ENCODE results near the gene CORIN. TPM values are rescaled to one million over a fixed set of nuclear protein-coding genes. Genes with fewer than 3 reads are reported as not detected.
"Not testable (repeated sequence)": the region's sequence is repeated elsewhere in the genome, so short reads cannot be mapped to it uniquely, and the experiment has no call there.

CORIN gene
- total RNA-seq, 1 experiment from 2014 or later, result 0.07 TPM

DNA sequence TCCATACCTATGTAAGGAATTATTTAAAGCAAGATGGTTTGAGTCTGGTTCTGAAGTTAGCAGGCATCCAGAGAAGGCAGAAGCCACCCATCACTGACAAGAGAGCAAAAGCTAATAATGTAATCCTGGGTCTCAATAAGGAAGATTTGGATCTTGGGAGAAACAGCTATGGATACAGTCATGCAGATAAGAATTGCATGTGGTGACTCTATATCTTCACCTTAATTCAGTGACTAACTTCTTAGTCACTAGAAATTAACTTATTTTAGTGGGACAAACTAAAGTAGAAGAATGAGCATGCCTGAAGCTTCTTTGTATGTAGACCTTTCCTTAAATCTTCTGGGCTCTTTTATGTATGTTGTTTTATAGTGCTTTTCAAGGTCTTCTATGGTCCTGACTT, 286.2 kb downstream of the CORIN start:
- Mint-ChIP-seq H3K27me3 (ENCODE audit: unreplicated experiment) (no peaks in the 10 kb centered on the region), H3K9me3 (ENCODE audit: low read depth, unreplicated experiment) (no peaks in the 10 kb centered on the region), H3K36me3 (ENCODE audit: insufficient read depth, unreplicated experiment) (peaks cover 13% of the 10 kb centered on the region), H3K4me3 (ENCODE audit: low read depth, unreplicated experiment) (no peak overlapping the region), H3K27ac (ENCODE audit: unreplicated experiment) (no peak overlapping the region), H3K4me1 (ENCODE audit: low read depth, unreplicated experiment) (peaks cover 13% of the 10 kb centered on the region)
- intact Hi-C loops (cut with micrococcal nuclease; ENCODE audit: unreplicated experiment), result loop anchor here (5.0 kb wide), 1 partner anchor 39 kb away; no protein-coding TSS in a partner anchor
- CTCF ChIA-PET, result interaction anchor here (0.9 kb wide), 1 partner anchor 338 kb away, joined by 3 read pairs; no protein-coding TSS in a partner anchor
- no peak for DNase-seq
- no TSS peak for BruUV-seq (replicated peaks)
- TF ChIP-seq, protein P1, sequence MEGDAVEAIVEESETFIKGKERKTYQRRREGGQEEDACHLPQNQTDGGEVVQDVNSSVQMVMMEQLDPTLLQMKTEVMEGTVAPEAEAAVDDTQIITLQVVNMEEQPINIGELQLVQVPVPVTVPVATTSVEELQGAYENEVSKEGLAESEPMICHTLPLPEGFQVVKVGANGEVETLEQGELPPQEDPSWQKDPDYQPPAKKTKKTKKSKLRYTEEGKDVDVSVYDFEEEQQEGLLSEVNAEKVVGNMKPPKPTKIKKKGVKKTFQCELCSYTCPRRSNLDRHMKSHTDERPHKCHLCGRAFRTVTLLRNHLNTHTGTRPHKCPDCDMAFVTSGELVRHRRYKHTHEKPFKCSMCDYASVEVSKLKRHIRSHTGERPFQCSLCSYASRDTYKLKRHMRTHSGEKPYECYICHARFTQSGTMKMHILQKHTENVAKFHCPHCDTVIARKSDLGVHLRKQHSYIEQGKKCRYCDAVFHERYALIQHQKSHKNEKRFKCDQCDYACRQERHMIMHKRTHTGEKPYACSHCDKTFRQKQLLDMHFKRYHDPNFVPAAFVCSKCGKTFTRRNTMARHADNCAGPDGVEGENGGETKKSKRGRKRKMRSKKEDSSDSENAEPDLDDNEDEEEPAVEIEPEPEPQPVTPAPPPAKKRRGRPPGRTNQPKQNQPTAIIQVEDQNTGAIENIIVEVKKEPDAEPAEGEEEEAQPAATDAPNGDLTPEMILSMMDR (IDR thresholded peaks at IDR 0.05; ENCODE audit: unreplicated experiment), result no peak

DNA sequence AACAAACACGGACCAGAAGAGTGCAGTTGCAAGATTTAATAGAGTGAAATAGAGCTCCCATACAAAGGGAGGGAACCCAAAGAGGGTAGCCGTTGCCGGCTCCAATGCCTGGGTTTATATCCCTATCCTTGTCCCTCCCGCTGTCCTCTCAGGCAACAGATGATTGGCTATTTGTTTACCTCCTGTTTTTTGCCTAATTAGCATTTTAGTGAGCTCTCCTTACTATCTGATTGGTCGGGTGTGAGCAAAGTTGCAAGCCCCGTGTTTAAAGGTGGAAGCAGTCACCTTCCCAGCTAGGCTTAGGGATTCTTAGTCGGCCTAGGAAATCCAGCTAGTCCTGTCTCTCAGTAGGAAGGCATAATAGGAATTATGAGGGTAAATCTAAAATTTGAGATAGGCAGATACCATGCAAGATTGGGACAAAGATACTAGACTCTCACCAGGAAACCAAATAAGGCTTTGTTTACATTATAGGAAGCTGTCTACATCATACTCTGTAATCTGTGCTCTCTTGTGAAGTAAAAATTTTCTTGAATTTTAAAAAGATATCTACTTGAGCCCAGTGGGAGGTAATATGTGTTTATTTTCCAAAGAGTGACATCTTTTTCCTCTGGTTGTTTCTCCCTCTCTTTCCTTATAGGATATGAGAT, 286.8 kb downstream of the CORIN start:
- intact Hi-C loops (cut with micrococcal nuclease; ENCODE audit: unreplicated experiment), result loop anchor here (5.0 kb wide), 1 partner anchor 39 kb away; no protein-coding TSS in a partner anchor
- H3K27ac Mint-ChIP-seq (ENCODE audit: unreplicated experiment), result no peak overlapping the region
- no peaks in the 10 kb centered on the region for H3K27me3 Mint-ChIP-seq (ENCODE audit: unreplicated experiment)
- CTCF ChIA-PET, result no interaction called here
- TF ChIP-seq, protein P1 (IDR thresholded peaks at IDR 0.05; ENCODE audit: unreplicated experiment), result no peak
- no peaks in the 10 kb centered on the region for H3K9me3 Mint-ChIP-seq (ENCODE audit: low read depth, unreplicated experiment)
- H3K4me3 Mint-ChIP-seq (ENCODE audit: low read depth, unreplicated experiment), result no peak overlapping the region
- peaks cover 12% of the 10 kb centered on the region for H3K36me3 Mint-ChIP-seq (ENCODE audit: insufficient read depth, unreplicated experiment)
- no peak for DNase-seq
- H3K4me1 Mint-ChIP-seq (ENCODE audit: low read depth, unreplicated experiment), result peaks cover 13% of the 10 kb centered on the region
- BruUV-seq (replicated peaks), result no TSS peak

DNA sequence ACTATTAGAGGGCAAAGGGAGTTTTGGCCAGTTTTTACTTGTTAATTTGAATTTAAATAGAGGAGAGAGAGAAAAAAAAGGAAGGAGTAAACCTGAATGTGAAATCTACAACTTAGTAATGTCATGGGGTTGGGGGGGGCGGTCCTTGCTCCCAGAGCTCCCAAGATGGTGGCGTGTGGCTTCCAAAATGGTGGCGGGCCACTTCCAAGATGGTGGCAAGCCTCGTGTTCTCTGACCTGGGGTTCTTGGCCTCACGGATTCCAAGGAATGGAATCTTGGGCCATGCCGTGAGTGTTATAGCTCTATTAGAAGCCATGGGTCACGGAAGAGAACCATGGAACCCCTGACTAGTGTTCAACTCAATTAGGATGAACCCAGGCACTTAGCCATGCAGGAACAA, 287.5 kb downstream of the CORIN start:
- peaks cover 13% of the 10 kb centered on the region for H3K4me1 Mint-ChIP-seq (ENCODE audit: low read depth, unreplicated experiment)
- H3K9me3 Mint-ChIP-seq (ENCODE audit: low read depth, unreplicated experiment); H3K27me3 Mint-ChIP-seq (ENCODE audit: unreplicated experiment); H3K4me3 Mint-ChIP-seq (ENCODE audit: low read depth, unreplicated experiment); H3K36me3 Mint-ChIP-seq (ENCODE audit: insufficient read depth, unreplicated experiment); BruUV-seq (replicated peaks); DNase-seq; CTCF ChIA-PET; H3K27ac Mint-ChIP-seq (ENCODE audit: unreplicated experiment): not testable (repeated sequence)
- intact Hi-C loops (cut with micrococcal nuclease; ENCODE audit: unreplicated experiment), result loop anchor here (5.0 kb wide), 1 partner anchor 38 kb away; no protein-coding TSS in a partner anchor

Small RNAs within 50 kb of the gene (microRNA-seq; reads per million reads assigned to microRNA genes)
- not detected for gene MIR8053

Other genes starting within 250 kb of the CORIN start
- 15.8 and 16.1 TPM in 2 replicates for gene NFXL1, start 76.5 kb upstream of the CORIN start, total RNA-seq (2022)
- gene CNGA1, start 178.6 kb upstream of the CORIN start, total RNA-seq (2022), result 2.2 and 2.4 TPM in 2 replicates
- 17.0 and 21.0 TPM in 2 replicates for gene NIPAL1, start 178.7 kb upstream of the CORIN start, total RNA-seq (2022)